Loucy (cell line): ENCODE results near the gene PREX1.

ENCODE experiments used
- H2AFZ ChIP-seq: fragments of 200-600 bp; sonication (generic); 2 replicates; pipeline ENCODE4 v1.6.0; 2016; ENCODE audit warnings: antibody characterized with exemption, mild to moderate bottlenecking, low read length, moderate library complexity
- H3F3A ChIP-seq: fragments of 200-600 bp; 2 replicates; pipeline ENCODE4 v1.6.0; 2016; ENCODE audit warnings: antibody characterized with exemption, low read depth, mild to moderate bottlenecking
- H3K27me3 ChIP-seq: fragments of 200-600 bp; sonication (generic); 2 replicates; pipeline ENCODE4 v1.6.1; 2014; ENCODE audit warnings: low read length, mild to moderate bottlenecking; ENCODE audit not compliant: insufficient read depth, poor library complexity, severe bottlenecking
- H3K36me3 ChIP-seq: fragments of 200-600 bp; sonication (generic); 2 replicates; pipeline ENCODE4 v1.6.1; 2016; ENCODE audit warnings: low read length; ENCODE audit not compliant: insufficient read depth
- H3K4me1 ChIP-seq: fragments of 200-600 bp; sonication (generic); 2 replicates; pipeline ENCODE4 v1.5.1; 2014; ENCODE audit warnings: low read length, mild to moderate bottlenecking; ENCODE audit not compliant: insufficient read depth, poor library complexity, severe bottlenecking
- H3K4me2 ChIP-seq: fragments of 200-600 bp; sonication (generic); 2 replicates; pipeline ENCODE4 v1.6.0; 2014; ENCODE audit warnings: antibody characterized with exemption, low read length, low read depth, mild to moderate bottlenecking; ENCODE audit not compliant: poor library complexity, severe bottlenecking
- H3K4me3 ChIP-seq: fragments of 200-600 bp; sonication (generic); 2 replicates; pipeline ENCODE4 v1.5.1; 2014; ENCODE audit warnings: low read length, mild to moderate bottlenecking, mixed read lengths; ENCODE audit not compliant: poor library complexity, severe bottlenecking
- H3K79me2 ChIP-seq: fragments of 200-600 bp; sonication (generic); 2 replicates; pipeline ENCODE4 v1.6.1; 2014; ENCODE audit warnings: low read length; ENCODE audit not compliant: insufficient read depth
- H3K9ac ChIP-seq: fragments of 200-600 bp; sonication (generic); 2 replicates; pipeline ENCODE4 v1.6.0; 2014; ENCODE audit warnings: mild to moderate bottlenecking, low read depth, low read length, moderate library complexity; ENCODE audit not compliant: poor library complexity, severe bottlenecking
- H3K9me2 ChIP-seq: fragments of 200-600 bp; sonication (generic); replicated peaks from 2 replicates; pipeline ENCODE4 v1.6.1; 2016; ENCODE audit warnings: low read depth, low read length, mixed read lengths
- H3K9me3 ChIP-seq: fragments of 200-600 bp; sonication (generic); 2 replicates; pipeline ENCODE4 v1.6.1; 2014; ENCODE audit warnings: mild to moderate bottlenecking, antibody characterized with exemption, low read length, low read depth; ENCODE audit not compliant: insufficient read depth
- H4K20me1 ChIP-seq: fragments of 200-600 bp; sonication (generic); 2 replicates; pipeline ENCODE4 v1.6.0; 2014; ENCODE audit warnings: antibody characterized with exemption, low read length, mild to moderate bottlenecking; ENCODE audit not compliant: insufficient read depth, poor library complexity, severe bottlenecking
- CTCF ChIP-seq: fragments of 200-600 bp; sonication (generic); conservative IDR thresholded peaks from 2 replicates; pipeline ENCODE4 v1.5.1; 2014; ENCODE audit warnings: mild to moderate bottlenecking, antibody characterized with exemption, low read length
- EZH2phosphoT487 ChIP-seq: fragments of 200-600 bp; IDR thresholded peaks from 2 replicates; pipeline ENCODE4 v1.6.1; 2018; ENCODE audit warnings: antibody characterized with exemption, mild to moderate bottlenecking, moderate library complexity, borderline replicate concordance

Gene PREX1

GRCh38 chr20:48805716-48806115 lies 22.1 kb downstream of the PREX1 start:
- Histone ChIP-seq H3K4me2 (no peak overlapping the region), H2AFZ (no peak overlapping the region), H3K79me2 (peaks cover 93% of the 10 kb centered on the region), H3K4me1 (peaks cover 17% of the 10 kb centered on the region), H3K4me3 (no peak overlapping the region), H3K9me3 (0 out of 2 replicates have a peak, but pooled peaks cover 4% of the 10 kb centered on the region), H3K9me2 (no peaks in the 10 kb centered on the region), H3K27me3 (no peaks in the 10 kb centered on the region), H4K20me1 (no peaks in the 10 kb centered on the region), H3K36me3 (no peaks in the 10 kb centered on the region), H3F3A (no peaks in the 10 kb centered on the region), H3K9ac (no peak overlapping the region)
- TF ChIP-seq EZH2phosphoT487, result no peak
- TF ChIP-seq CTCF, result no peak

- no peaks in the 10 kb centered on the region for H3K27me3 ChIP-seq
- peaks cover 95% of the 10 kb centered on the region for H3K79me2 ChIP-seq
- TF ChIP-seq CTCF (no peak), EZH2phosphoT487 (no peak)
- H3K36me3 ChIP-seq, result no peaks in the 10 kb centered on the region
- H3K9ac ChIP-seq, result no peak overlapping the region
- 0 out of 2 replicates have a peak, but pooled peaks cover 4% of the 10 kb centered on the region for H3K9me3 ChIP-seq
- no peaks in the 10 kb centered on the region for H3K9me2 ChIP-seq
- H4K20me1 ChIP-seq, result no peaks in the 10 kb centered on the region
- H2AFZ ChIP-seq, result no peak overlapping the region
- peaks cover 21% of the 10 kb centered on the region for H3K4me1 ChIP-seq
- no peaks in the 10 kb centered on the region for H3F3A ChIP-seq
- H3K4me3 ChIP-seq, result no peak overlapping the region
- H3K4me2 ChIP-seq, result no peak overlapping the region
Observed at GRCh38 chr20:48805286-48805685, 22.5 kb downstream of the PREX1 start.

- Histone ChIP-seq H4K20me1 (no peaks in the 10 kb centered on the region), H3K9ac (no peak overlapping the region), H3K4me2 (no peak overlapping the region)
Observed at GRCh38 chr20:48804300-48804980, 23.4 kb downstream of the PREX1 start.

More at GRCh38 chr20:48804300-48804980, 23.4 kb downstream of the PREX1 start:
- Histone ChIP-seq H3K4me3 (no peak overlapping the region), H3K4me1 (peaks cover 22% of the 10 kb centered on the region), H3F3A (0 out of 2 replicates have a peak, but pooled peaks cover under 1% of the 10 kb centered on the region), H3K36me3 (no peaks in the 10 kb centered on the region), H3K79me2 (peaks cover 87% of the 10 kb centered on the region), H3K9me3 (0 out of 2 replicates have a peak, but pooled peaks cover 4% of the 10 kb centered on the region), H3K9me2 (no peaks in the 10 kb centered on the region), H2AFZ (no peak overlapping the region), H3K27me3 (no peaks in the 10 kb centered on the region)
- TF ChIP-seq EZH2phosphoT487 (no peak), CTCF (no peak)
